GM12892 (cell line): Measurements from ENCODE around the gene URI1.

Source experiments
- DNase-seq: peaks from one replicate; pipeline ENCODE4 v3.0.0; 2011; ENCODE audit not compliant: insufficient read length
- FAIRE-seq: peaks from 2 replicates; lab custom pipeline; 2011; peaks lifted over from hg19 to GRCh38; lab: Jason Lieb, UNC
- POLR2A ChIP-seq: IDR thresholded peaks from 2 replicates; pipeline ENCODE4 v1.6.1; 2011; ENCODE audit warnings: low read depth, low read length, control low read depth
- POLR2AphosphoS5 ChIP-seq: IDR thresholded peaks from 2 replicates; pipeline ENCODE4 v1.6.1; 2011; ENCODE audit warnings: low read depth, low read length, control low read depth
- TAF1 ChIP-seq: IDR thresholded peaks from 2 replicates; pipeline ENCODE4 v1.6.1; 2011; ENCODE audit warnings: low read depth, mild to moderate bottlenecking, control low read depth, low read length, borderline replicate concordance

Gene URI1

GRCh38 chr19:30049846-30050667 lies 108.0 kb downstream of the URI1 start:
- no peak for DNase-seq
- no peak for FAIRE-seq
- no peak for TF ChIP-seq POLR2A
- TF ChIP-seq POLR2AphosphoS5 = no peak
- TF ChIP-seq TAF1 = no peak

- FAIRE-seq (no peak), DNase-seq (no peak)
- TF ChIP-seq POLR2AphosphoS5 (no peak), POLR2A (no peak), TAF1 (no peak)
Measured at GRCh38 chr19:30052122-30053075, 110.4 kb downstream of the URI1 start.

- TF ChIP-seq POLR2A (no peak), TAF1 (no peak), POLR2AphosphoS5 (no peak)
- DNase-seq (no peak), FAIRE-seq (no peak)
Measured at GRCh38 chr19:30053558-30053957, 111.5 kb downstream of the URI1 start.

- DNase-seq (no peak), FAIRE-seq (no peak)
- TF ChIP-seq POLR2AphosphoS5 (no peak), POLR2A (no peak), TAF1 (no peak)
Measured at GRCh38 chr19:30054210-30054609, 112.2 kb downstream of the URI1 start.

- TF ChIP-seq POLR2A = no peak
- TF ChIP-seq POLR2AphosphoS5 = no peak
- no peak for TF ChIP-seq TAF1
- no peak for DNase-seq
- FAIRE-seq = no peak
Measured at GRCh38 chr19:30056580-30056979, 114.5 kb downstream of the URI1 start.

- no peak for TF ChIP-seq TAF1
- no peak for TF ChIP-seq POLR2A
- TF ChIP-seq POLR2AphosphoS5 = no peak
- no peak for DNase-seq
- no peak for FAIRE-seq
Measured at GRCh38 chr19:30059741-30060457, 117.9 kb downstream of the URI1 start.

GRCh38 chr19:30060531-30061222 lies 118.6 kb downstream of the URI1 start:
- FAIRE-seq (no peak), DNase-seq (no peak)
- TF ChIP-seq TAF1 (no peak), POLR2A (no peak), POLR2AphosphoS5 (no peak)

- no peak for DNase-seq
- no peak for FAIRE-seq
- TF ChIP-seq POLR2A (no peak), POLR2AphosphoS5 (no peak), TAF1 (no peak)
Measured at GRCh38 chr19:30061223-30062064, 119.4 kb downstream of the URI1 start.

GRCh38 chr19:30062065-30062906 lies 120.2 kb downstream of the URI1 start:
- no peak for FAIRE-seq
- no peak for TF ChIP-seq POLR2AphosphoS5
- no peak for TF ChIP-seq POLR2A
- TF ChIP-seq TAF1 = no peak
- DNase-seq = no peak
